H9 (cell line): ENCODE measurements around the gene PDCD6IP. TPM values are rescaled to one million over a fixed set of nuclear protein-coding genes. Genes with fewer than 3 reads are reported as not detected.

ENCODE experiments used
- DNase-seq: peaks from one replicate; pipeline ENCODE4 v3.0.0-alpha.2; 2017
- H2AFZ ChIP-seq: one replicate; pipeline ENCODE4 v1.6.1; 2013; ENCODE audit warnings: mild to moderate bottlenecking, low read length, control low read depth, moderate library complexity
- H2AK5ac ChIP-seq: 2 replicates; pipeline ENCODE4 v1.6.1; 2013; ENCODE audit warnings: low read length, control low read depth, mixed read lengths; ENCODE audit not compliant: insufficient read length
- H2BK120ac ChIP-seq: one replicate; pipeline ENCODE4 v1.6.1; 2013; ENCODE audit warnings: low read depth, mild to moderate bottlenecking, low read length, control low read depth, inconsistent platforms; ENCODE audit not compliant: poor library complexity, severe bottlenecking
- H2BK12ac ChIP-seq: 2 replicates; pipeline ENCODE4 v1.6.1; 2013; ENCODE audit warnings: low read length, control low read depth, mixed read lengths, low read depth; ENCODE audit not compliant: insufficient read length
- H2BK15ac ChIP-seq: 2 replicates; pipeline ENCODE4 v1.6.1; 2013; ENCODE audit warnings: low read depth, low read length, control low read depth
- H2BK20ac ChIP-seq: one replicate; pipeline ENCODE4 v1.6.1; 2013; ENCODE audit warnings: low read depth, mild to moderate bottlenecking, low read length, control low read depth, inconsistent platforms; ENCODE audit not compliant: poor library complexity, severe bottlenecking
- H2BK5ac ChIP-seq: 2 replicates; pipeline ENCODE4 v1.6.1; 2013; ENCODE audit warnings: low read length, control low read depth, mixed read lengths; ENCODE audit not compliant: insufficient read length
- H3K14ac ChIP-seq: 2 replicates; pipeline ENCODE4 v1.6.1; 2013; ENCODE audit warnings: low read length, control low read depth; ENCODE audit not compliant: insufficient read depth
- H3K18ac ChIP-seq: 2 replicates; pipeline ENCODE4 v1.6.1; 2013; ENCODE audit warnings: low read depth, mild to moderate bottlenecking, mixed read lengths, low read length, control low read depth; ENCODE audit not compliant: insufficient read length
- H3K23ac ChIP-seq: 2 replicates; pipeline ENCODE4 v1.6.1; 2013; ENCODE audit warnings: low read length, control low read depth, mixed read lengths, low read depth; ENCODE audit not compliant: insufficient read length
- H3K23me2 ChIP-seq: 2 replicates; pipeline ENCODE4 v1.6.1; 2013; ENCODE audit warnings: low read depth, mild to moderate bottlenecking, mixed read lengths, low read length, control low read depth; ENCODE audit not compliant: insufficient read length, poor library complexity, severe bottlenecking
- H3K27ac ChIP-seq: 2 replicates; pipeline ENCODE4 v1.5.1; 2013; ENCODE audit warnings: low read length, control low read depth, mixed read lengths, low read depth; ENCODE audit not compliant: insufficient read length
- H3K27me3 ChIP-seq: 2 replicates; pipeline ENCODE4 v1.6.1; 2013; ENCODE audit warnings: low read length, control low read depth, inconsistent platforms; ENCODE audit not compliant: insufficient read depth
- H3K4ac ChIP-seq: 2 replicates; pipeline ENCODE4 v1.6.1; 2013; ENCODE audit warnings: low read depth, mild to moderate bottlenecking, control low read depth, inconsistent platforms, low read length, moderate library complexity
- H3K4me1 ChIP-seq: 2 replicates; pipeline ENCODE4 v1.6.1; 2013; ENCODE audit warnings: low read length, control low read depth, inconsistent platforms; ENCODE audit not compliant: insufficient read depth
- H3K4me2 ChIP-seq: 2 replicates; pipeline ENCODE4 v1.6.1; 2013; ENCODE audit warnings: low read length, control low read depth, mixed read lengths; ENCODE audit not compliant: insufficient read length, insufficient read depth
- H3K56ac ChIP-seq: 2 replicates; pipeline ENCODE4 v1.6.1; 2013; ENCODE audit warnings: low read depth, mild to moderate bottlenecking, mixed read lengths, low read length, control low read depth; ENCODE audit not compliant: insufficient read length
- H3K79me1 ChIP-seq: 2 replicates; pipeline ENCODE4 v1.6.1; 2013; ENCODE audit warnings: low read depth, mild to moderate bottlenecking, moderate library complexity, low read length, control low read depth, inconsistent platforms; ENCODE audit not compliant: insufficient read depth, poor library complexity, severe bottlenecking
- H3K79me2 ChIP-seq: 2 replicates; pipeline ENCODE4 v1.6.1; 2013; ENCODE audit warnings: low read length, control low read depth, inconsistent platforms; ENCODE audit not compliant: insufficient read depth
- H3K9ac ChIP-seq: 2 replicates; pipeline ENCODE4 v1.6.1; 2013; ENCODE audit warnings: low read length, control low read depth, mixed read lengths; ENCODE audit not compliant: insufficient read length; ENCODE audit errors: extremely low read depth
- H3K9me3 ChIP-seq: one replicate; pipeline ENCODE4 v1.6.1; 2013; ENCODE audit warnings: low read depth, low read length, inconsistent platforms; ENCODE audit not compliant: control insufficient read depth
- H3T11ph ChIP-seq: one replicate; pipeline ENCODE4 v1.6.1; 2013; ENCODE audit warnings: mild to moderate bottlenecking, low read length, control low read depth, inconsistent platforms
- H4K20me1 ChIP-seq: one replicate; pipeline ENCODE4 v1.6.1; 2013; ENCODE audit not compliant: control insufficient read depth, insufficient read length, insufficient read depth
- H4K5ac ChIP-seq: 2 replicates; pipeline ENCODE4 v1.6.1; 2013; ENCODE audit warnings: low read depth, mild to moderate bottlenecking, mixed read lengths, low read length, control low read depth; ENCODE audit not compliant: insufficient read length
- H4K8ac ChIP-seq: replicated peaks from 2 replicates; pipeline ENCODE4 v1.6.1; 2013; ENCODE audit warnings: low read length, control low read depth, mixed read lengths, low read depth; ENCODE audit not compliant: insufficient read length
- H4K91ac ChIP-seq: 2 replicates; pipeline ENCODE4 v1.6.1; 2013; ENCODE audit warnings: low read depth, mild to moderate bottlenecking, moderate library complexity, mixed read lengths, low read length, control low read depth; ENCODE audit not compliant: insufficient read length
- H3K27ac Mint-ChIP-seq, 3 experiments: 2 replicates in 2 of 3; 3 replicates in 1 of 3; pipeline ENCODE4 v1.8.0; 2020 to 2021; ENCODE audit warnings: mixed read lengths in 3 of 3, mild to moderate bottlenecking in 1 of 3, moderate library complexity in 1 of 3
- H3K27me3 Mint-ChIP-seq: 2 replicates; pipeline ENCODE4 v1.8.0; 2021; ENCODE audit warnings: low read depth, mild to moderate bottlenecking, moderate library complexity, mixed read lengths
- H3K36me3 Mint-ChIP-seq, 3 experiments: 2 replicates in 2 of 3; 3 replicates in 1 of 3; pipeline ENCODE4 v1.8.0; 2020 to 2021; ENCODE audit warnings: low read depth in 3 of 3, mixed read lengths in 3 of 3; ENCODE audit not compliant: insufficient read depth in 1 of 3
- H3K4me1 Mint-ChIP-seq, 2 experiments: 2 replicates each; pipeline ENCODE4 v1.8.0; 2020; ENCODE audit warnings: mixed read lengths in 2 of 2
- H3K4me3 Mint-ChIP-seq, 2 experiments: 2 replicates in 1 of 2; 3 replicates in 1 of 2; pipeline ENCODE4 v1.8.0; 2020 to 2021; ENCODE audit warnings: mild to moderate bottlenecking in 2 of 2, mixed read lengths in 2 of 2, moderate library complexity in 1 of 2
- H3K9me3 Mint-ChIP-seq, 2 experiments: 2 replicates in 1 of 2; 3 replicates in 1 of 2; pipeline ENCODE4 v1.8.0; 2020; ENCODE audit warnings: mild to moderate bottlenecking in 2 of 2, mixed read lengths in 2 of 2, moderate library complexity in 1 of 2
- CTCF ChIP-seq: fragments of 200-600 bp; sonication (generic); conservative IDR thresholded peaks from 3 replicates; pipeline ENCODE4 v1.8.0; 2021; ENCODE audit warnings: antibody characterized with exemption, mild to moderate bottlenecking
- WGBS: extraction: QIAGEN DNeasy Blood & Tissue Kit; methylation state at CpG from one replicate; pipeline ENCODE4 v1.1.7; 2013; ENCODE audit warnings: missing lambda C conversion rate, low lambda C conversion rate, mixed read lengths; ENCODE audit not compliant: insufficient read length; ENCODE audit errors: extremely low coverage; 5-methylcytosine and 5-hydroxymethylcytosine counted together
- total RNA-seq: library from RNA; stranded (reverse); gene quantifications from 2 replicates; pipeline ENCODE4 v1.2.1, GENCODE V29; 2021

PDCD6IP gene
- total RNA-seq, 1 experiment from 2014 or later: 109 TPM

- no peak overlapping the region for H3K4me2 ChIP-seq
Measured at GRCh38 chr3:33911525-33912322, 113.3 kb downstream of the PDCD6IP start.

More at GRCh38 chr3:33911525-33912322, 113.3 kb downstream of the PDCD6IP start:
- Histone ChIP-seq H4K8ac (no peak overlapping the region), H3K4ac (no peak overlapping the region), H3K23me2 (no peaks in the 10 kb centered on the region), H2BK5ac (no peak overlapping the region), H2BK120ac (no peak overlapping the region), H3K56ac (no peak overlapping the region), H2AFZ (no peak overlapping the region), H4K20me1 (no peaks in the 10 kb centered on the region), H3K14ac (no peak overlapping the region), H3K18ac (no peak overlapping the region), H4K5ac (no peak overlapping the region), H3K9me3 (no peaks in the 10 kb centered on the region), H3K79me2 (no peaks in the 10 kb centered on the region), H3K27me3 (no peaks in the 10 kb centered on the region), H2BK12ac (no peak overlapping the region), H2AK5ac (no peak overlapping the region), H3T11ph (no peak overlapping the region), H3K27ac (no peak overlapping the region), H3K79me1 (no peaks in the 10 kb centered on the region), H2BK20ac (no peak overlapping the region), H3K4me1 (no peaks in the 10 kb centered on the region), H3K9ac (no peak overlapping the region), H2BK15ac (no peak overlapping the region), H4K91ac (no peak overlapping the region), H3K23ac (no peak overlapping the region)
- peaks cover 2% of the 10 kb centered on the region; the same call in 1 of the 2 replicates for H3K27me3 Mint-ChIP-seq
- no peak for DNase-seq
- H3K27ac Mint-ChIP-seq: no peak overlapping the region
- no peak for TF ChIP-seq CTCF
- no CpG with 5 or more reads among the region's 4 CpGs for WGBS
- no peaks in the 10 kb centered on the region; a peak in 1 of 7 replicates for H3K36me3 Mint-ChIP-seq
- H3K4me3 Mint-ChIP-seq: no peak overlapping the region
- H3K9me3 Mint-ChIP-seq: no peaks in the 10 kb centered on the region
- peaks cover 3 to 6% of the 10 kb centered on the region in 2 experiments; a peak in 2 of 4 replicates for H3K4me1 Mint-ChIP-seq
